IPS DF 4.7 (cell line): ENCODE results near the gene RING1.

Source experiments
- DNase-seq: peaks from one replicate; pipeline ENCODE4 v3.0.0-alpha.2; 2013; ENCODE audit warnings: low spot score; ENCODE audit errors: extremely low read depth

Gene RING1

DNA sequence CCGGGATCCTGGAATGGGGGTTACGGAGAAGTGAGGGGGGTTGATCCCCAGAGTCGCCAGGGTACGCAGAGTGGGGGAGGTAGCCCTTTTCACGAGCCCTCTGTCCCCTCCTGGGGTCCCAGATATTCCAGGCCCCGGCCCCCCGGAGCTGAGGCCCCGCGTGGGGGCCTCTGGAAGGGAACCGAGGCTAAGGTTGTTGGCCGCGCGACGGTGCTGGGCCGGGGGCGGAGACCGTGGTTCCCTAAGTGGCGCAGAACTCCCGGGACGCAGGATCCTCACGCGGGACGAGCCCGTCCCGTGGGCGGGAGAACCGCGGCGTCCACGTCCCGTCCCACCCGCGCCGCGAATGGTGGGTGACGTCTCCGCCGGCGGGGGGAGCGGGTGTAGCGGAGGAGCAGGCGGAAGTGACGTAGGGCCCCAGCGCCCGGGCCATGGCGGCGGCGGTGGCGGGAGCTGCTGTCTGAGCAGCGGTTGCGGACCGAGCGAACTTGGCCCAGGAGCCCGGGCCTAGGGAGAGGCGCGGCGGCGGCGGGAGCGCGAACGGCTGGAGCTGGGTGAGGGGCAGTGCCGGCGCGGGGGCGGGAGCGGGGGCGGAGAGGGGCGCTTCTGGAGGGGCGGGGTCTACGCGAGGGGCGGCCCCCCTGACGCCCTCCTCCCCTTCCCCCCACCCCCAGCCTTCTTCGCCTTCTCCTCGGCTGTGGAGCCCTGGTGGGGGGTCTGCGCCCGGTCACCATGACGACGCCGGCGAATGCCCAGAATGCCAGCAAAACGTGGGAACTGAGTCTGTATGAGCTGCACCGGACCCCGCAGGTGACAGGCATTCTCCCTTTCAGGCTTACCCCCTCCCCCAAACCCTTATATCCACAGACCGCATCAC, at the start of gene RING1:
RING1 (plus strand) TSS at position 410 of the 877 bp plus-strand sequence; CDS start at position 733, 323 bp downstream.
- no peak for DNase-seq

- DNase-seq = no peak
Observed at GRCh38 chr6:33160096-33160495, 48.2 kb upstream of the RING1 start.

- no peak for DNase-seq
Observed at GRCh38 chr6:33160728-33161344, 47.5 kb upstream of the RING1 start.

- no peak for DNase-seq
Observed at GRCh38 chr6:33161354-33162331, 46.7 kb upstream of the RING1 start.

DNA sequence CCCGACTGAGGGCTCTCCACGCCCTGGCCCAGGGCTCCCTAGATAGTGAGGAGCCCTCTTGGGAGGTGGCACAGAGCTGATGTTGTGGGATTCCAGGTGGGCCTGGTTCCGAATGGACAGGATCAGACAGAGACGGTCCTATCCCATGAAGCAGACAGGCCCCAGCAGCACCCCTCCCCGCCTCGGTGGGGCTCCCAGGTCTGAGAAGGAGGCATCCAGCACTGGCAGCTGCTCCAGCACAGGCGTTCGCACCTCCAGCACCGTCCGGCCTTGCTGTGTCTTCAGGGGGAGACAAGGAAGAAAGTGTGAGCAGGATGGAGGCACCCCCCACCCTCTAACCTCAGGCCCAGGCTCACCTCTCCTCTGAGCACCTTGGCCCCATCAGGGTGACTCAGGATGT, 44.8 kb upstream of the RING1 start:
- no peak for DNase-seq

DNA sequence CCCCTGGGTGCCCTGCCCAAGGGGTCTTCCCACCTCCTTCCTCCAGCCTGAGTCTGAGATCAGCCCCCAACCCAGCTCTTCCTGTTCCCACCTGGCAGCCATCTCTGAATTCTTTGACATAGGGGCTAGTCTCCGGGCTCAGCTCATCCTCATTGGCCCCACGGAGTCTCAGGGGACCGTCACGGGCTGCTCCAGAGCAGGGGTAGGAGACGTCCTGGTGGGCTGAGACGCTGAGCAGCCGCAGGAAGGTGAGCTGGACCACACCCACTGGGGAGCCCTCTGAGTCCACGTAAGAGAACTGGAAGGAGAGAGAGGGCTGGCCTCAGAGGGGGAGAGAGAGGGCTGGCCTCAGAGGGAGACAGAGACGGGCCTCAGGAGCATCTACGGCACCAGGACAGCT, 44.1 kb upstream of the RING1 start:
- no peak for DNase-seq

- DNase-seq = no peak
Observed at GRCh38 chr6:33164665-33165373, 43.5 kb upstream of the RING1 start.

- DNase-seq = no peak
Observed at GRCh38 chr6:33165581-33166258, 42.6 kb upstream of the RING1 start.

GRCh38 chr6:33166363-33166762, 41.9 kb upstream of the RING1 start:
- no peak for DNase-seq

GRCh38 chr6:33166811-33167210, 41.5 kb upstream of the RING1 start:
- no peak for DNase-seq

GRCh38 chr6:33167374-33168283, 40.7 kb upstream of the RING1 start:
- DNase-seq = no peak

DNA sequence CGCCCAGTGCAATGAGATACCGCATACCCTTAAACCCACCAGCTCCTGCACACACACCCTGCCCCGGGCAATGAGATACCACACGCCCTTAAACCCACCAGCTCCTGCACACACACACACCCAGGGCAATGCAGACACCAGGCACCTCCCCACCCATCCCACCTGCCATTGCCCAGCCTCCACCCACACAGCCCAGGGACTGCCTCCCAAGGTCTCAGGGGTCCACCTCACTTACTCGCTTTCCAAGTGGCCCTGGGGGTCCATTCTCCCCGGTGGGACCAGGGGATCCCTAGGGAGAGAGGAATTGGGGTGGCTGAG, 40.1 kb upstream of the RING1 start:
- DNase-seq = no peak

DNA sequence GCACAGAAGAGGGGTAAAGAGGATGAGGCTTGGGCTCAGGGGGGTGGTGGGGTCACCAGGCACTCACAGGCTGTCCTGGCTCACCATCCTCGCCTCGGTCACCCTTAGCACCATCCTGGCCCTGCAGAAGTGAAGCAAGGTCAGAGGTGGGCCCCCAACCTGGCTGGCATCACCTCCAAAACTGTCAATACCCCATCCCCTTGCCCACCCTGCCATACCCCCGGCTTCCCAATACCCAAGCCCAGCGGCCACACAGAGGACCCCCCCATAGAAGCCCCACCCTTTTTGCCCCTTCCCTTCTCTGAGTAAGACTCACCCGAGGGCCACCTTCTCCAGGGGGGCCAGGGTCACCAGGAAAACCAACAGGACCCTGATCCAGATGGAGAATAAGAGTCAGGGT, 39.7 kb upstream of the RING1 start:
- DNase-seq = no peak

GRCh38 chr6:33169291-33170175, 38.8 kb upstream of the RING1 start:
- no peak for DNase-seq

GRCh38 chr6:33170176-33171015, 37.9 kb upstream of the RING1 start:
- no peak for DNase-seq

DNA sequence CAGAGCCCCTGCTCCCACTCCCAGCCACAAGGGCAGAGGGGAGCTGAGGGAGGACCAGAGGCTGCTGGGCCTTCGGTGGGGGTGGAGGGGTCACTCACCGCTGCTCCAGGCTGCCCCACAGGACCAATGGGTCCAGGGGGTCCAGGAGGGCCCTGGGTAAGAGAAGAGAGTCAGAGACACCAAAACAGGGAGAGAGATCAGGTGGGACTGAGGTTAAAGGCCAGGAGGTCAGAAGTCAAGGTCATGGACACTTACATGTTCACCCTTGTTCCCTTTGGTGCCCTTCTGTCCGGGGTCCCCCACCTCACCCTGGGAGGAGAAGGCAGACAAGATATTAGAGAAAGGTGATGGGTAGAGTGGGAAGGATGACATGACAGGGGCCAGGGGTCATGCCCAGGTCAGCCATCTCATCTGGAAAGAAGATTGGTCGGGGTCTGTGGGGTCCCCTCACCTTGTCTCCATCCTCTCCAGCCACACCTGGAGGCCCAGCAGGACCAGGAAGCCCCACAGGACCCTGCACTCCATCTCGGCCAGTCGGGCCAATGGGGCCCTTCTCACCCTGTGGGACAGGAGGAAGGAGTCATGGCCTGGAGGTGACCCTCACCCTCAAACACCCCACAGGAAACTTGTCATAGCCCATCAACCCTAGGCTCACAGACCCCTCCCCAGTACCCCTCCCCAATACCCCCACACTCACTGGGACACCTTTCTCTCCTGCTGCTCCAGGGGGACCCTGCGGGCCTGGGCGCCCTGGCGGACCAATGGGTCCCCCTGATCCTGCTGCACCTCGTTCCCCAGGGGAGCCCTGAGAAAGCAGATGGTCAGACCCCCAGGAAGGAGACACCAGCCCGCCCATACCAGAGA, 37.1 kb upstream of the RING1 start:
- no peak for DNase-seq
